H9 (cell line): ENCODE results near the gene PRKCB. TPM values are rescaled to one million over a fixed set of nuclear protein-coding genes. Genes with fewer than 3 reads are reported as not detected.

ENCODE experiments used
- DNase-seq: peaks from one replicate; pipeline ENCODE4 v3.0.0-alpha.2; 2017
- H2AFZ ChIP-seq: one replicate; pipeline ENCODE4 v1.6.1; 2013; ENCODE audit warnings: mild to moderate bottlenecking, low read length, control low read depth, moderate library complexity
- H2AK5ac ChIP-seq: 2 replicates; pipeline ENCODE4 v1.6.1; 2013; ENCODE audit warnings: low read length, control low read depth, mixed read lengths; ENCODE audit not compliant: insufficient read length
- H2BK120ac ChIP-seq: one replicate; pipeline ENCODE4 v1.6.1; 2013; ENCODE audit warnings: low read depth, mild to moderate bottlenecking, low read length, control low read depth, inconsistent platforms; ENCODE audit not compliant: poor library complexity, severe bottlenecking
- H2BK12ac ChIP-seq: 2 replicates; pipeline ENCODE4 v1.6.1; 2013; ENCODE audit warnings: low read length, control low read depth, mixed read lengths, low read depth; ENCODE audit not compliant: insufficient read length
- H2BK15ac ChIP-seq: 2 replicates; pipeline ENCODE4 v1.6.1; 2013; ENCODE audit warnings: low read depth, low read length, control low read depth
- H2BK20ac ChIP-seq: one replicate; pipeline ENCODE4 v1.6.1; 2013; ENCODE audit warnings: low read depth, mild to moderate bottlenecking, low read length, control low read depth, inconsistent platforms; ENCODE audit not compliant: poor library complexity, severe bottlenecking
- H2BK5ac ChIP-seq: 2 replicates; pipeline ENCODE4 v1.6.1; 2013; ENCODE audit warnings: low read length, control low read depth, mixed read lengths; ENCODE audit not compliant: insufficient read length
- H3K14ac ChIP-seq: 2 replicates; pipeline ENCODE4 v1.6.1; 2013; ENCODE audit warnings: low read length, control low read depth; ENCODE audit not compliant: insufficient read depth
- H3K18ac ChIP-seq: 2 replicates; pipeline ENCODE4 v1.6.1; 2013; ENCODE audit warnings: low read depth, mild to moderate bottlenecking, mixed read lengths, low read length, control low read depth; ENCODE audit not compliant: insufficient read length
- H3K23ac ChIP-seq: 2 replicates; pipeline ENCODE4 v1.6.1; 2013; ENCODE audit warnings: low read length, control low read depth, mixed read lengths, low read depth; ENCODE audit not compliant: insufficient read length
- H3K23me2 ChIP-seq: 2 replicates; pipeline ENCODE4 v1.6.1; 2013; ENCODE audit warnings: low read depth, mild to moderate bottlenecking, mixed read lengths, low read length, control low read depth; ENCODE audit not compliant: insufficient read length, poor library complexity, severe bottlenecking
- H3K27ac ChIP-seq: 2 replicates; pipeline ENCODE4 v1.5.1; 2013; ENCODE audit warnings: low read length, control low read depth, mixed read lengths, low read depth; ENCODE audit not compliant: insufficient read length
- H3K27me3 ChIP-seq: 2 replicates; pipeline ENCODE4 v1.6.1; 2013; ENCODE audit warnings: low read length, control low read depth, inconsistent platforms; ENCODE audit not compliant: insufficient read depth
- H3K4ac ChIP-seq: 2 replicates; pipeline ENCODE4 v1.6.1; 2013; ENCODE audit warnings: low read depth, mild to moderate bottlenecking, control low read depth, inconsistent platforms, low read length, moderate library complexity
- H3K4me1 ChIP-seq: 2 replicates; pipeline ENCODE4 v1.6.1; 2013; ENCODE audit warnings: low read length, control low read depth, inconsistent platforms; ENCODE audit not compliant: insufficient read depth
- H3K4me2 ChIP-seq: 2 replicates; pipeline ENCODE4 v1.6.1; 2013; ENCODE audit warnings: low read length, control low read depth, mixed read lengths; ENCODE audit not compliant: insufficient read length, insufficient read depth
- H3K56ac ChIP-seq: 2 replicates; pipeline ENCODE4 v1.6.1; 2013; ENCODE audit warnings: low read depth, mild to moderate bottlenecking, mixed read lengths, low read length, control low read depth; ENCODE audit not compliant: insufficient read length
- H3K79me1 ChIP-seq: 2 replicates; pipeline ENCODE4 v1.6.1; 2013; ENCODE audit warnings: low read depth, mild to moderate bottlenecking, moderate library complexity, low read length, control low read depth, inconsistent platforms; ENCODE audit not compliant: insufficient read depth, poor library complexity, severe bottlenecking
- H3K79me2 ChIP-seq: 2 replicates; pipeline ENCODE4 v1.6.1; 2013; ENCODE audit warnings: low read length, control low read depth, inconsistent platforms; ENCODE audit not compliant: insufficient read depth
- H3K9ac ChIP-seq: 2 replicates; pipeline ENCODE4 v1.6.1; 2013; ENCODE audit warnings: low read length, control low read depth, mixed read lengths; ENCODE audit not compliant: insufficient read length; ENCODE audit errors: extremely low read depth
- H3K9me3 ChIP-seq: one replicate; pipeline ENCODE4 v1.6.1; 2013; ENCODE audit warnings: low read depth, low read length, inconsistent platforms; ENCODE audit not compliant: control insufficient read depth
- H3T11ph ChIP-seq: one replicate; pipeline ENCODE4 v1.6.1; 2013; ENCODE audit warnings: mild to moderate bottlenecking, low read length, control low read depth, inconsistent platforms
- H4K20me1 ChIP-seq: one replicate; pipeline ENCODE4 v1.6.1; 2013; ENCODE audit not compliant: control insufficient read depth, insufficient read length, insufficient read depth
- H4K5ac ChIP-seq: 2 replicates; pipeline ENCODE4 v1.6.1; 2013; ENCODE audit warnings: low read depth, mild to moderate bottlenecking, mixed read lengths, low read length, control low read depth; ENCODE audit not compliant: insufficient read length
- H4K8ac ChIP-seq: replicated peaks from 2 replicates; pipeline ENCODE4 v1.6.1; 2013; ENCODE audit warnings: low read length, control low read depth, mixed read lengths, low read depth; ENCODE audit not compliant: insufficient read length
- H4K91ac ChIP-seq: 2 replicates; pipeline ENCODE4 v1.6.1; 2013; ENCODE audit warnings: low read depth, mild to moderate bottlenecking, moderate library complexity, mixed read lengths, low read length, control low read depth; ENCODE audit not compliant: insufficient read length
- H3K27ac Mint-ChIP-seq, 3 experiments: 2 replicates in 2 of 3; 3 replicates in 1 of 3; pipeline ENCODE4 v1.8.0; 2020 to 2021; ENCODE audit warnings: mixed read lengths in 3 of 3, mild to moderate bottlenecking in 1 of 3, moderate library complexity in 1 of 3
- H3K27me3 Mint-ChIP-seq: 2 replicates; pipeline ENCODE4 v1.8.0; 2021; ENCODE audit warnings: low read depth, mild to moderate bottlenecking, moderate library complexity, mixed read lengths
- H3K36me3 Mint-ChIP-seq, 3 experiments: 2 replicates in 2 of 3; 3 replicates in 1 of 3; pipeline ENCODE4 v1.8.0; 2020 to 2021; ENCODE audit warnings: low read depth in 3 of 3, mixed read lengths in 3 of 3; ENCODE audit not compliant: insufficient read depth in 1 of 3
- H3K4me1 Mint-ChIP-seq, 2 experiments: 2 replicates each; pipeline ENCODE4 v1.8.0; 2020; ENCODE audit warnings: mixed read lengths in 2 of 2
- H3K4me3 Mint-ChIP-seq, 2 experiments: 2 replicates in 1 of 2; 3 replicates in 1 of 2; pipeline ENCODE4 v1.8.0; 2020 to 2021; ENCODE audit warnings: mild to moderate bottlenecking in 2 of 2, mixed read lengths in 2 of 2, moderate library complexity in 1 of 2
- H3K9me3 Mint-ChIP-seq, 2 experiments: 2 replicates in 1 of 2; 3 replicates in 1 of 2; pipeline ENCODE4 v1.8.0; 2020; ENCODE audit warnings: mild to moderate bottlenecking in 2 of 2, mixed read lengths in 2 of 2, moderate library complexity in 1 of 2
- WGBS: extraction: QIAGEN DNeasy Blood & Tissue Kit; methylation state at CpG from one replicate; pipeline ENCODE4 v1.1.7; 2013; ENCODE audit warnings: missing lambda C conversion rate, low lambda C conversion rate, mixed read lengths; ENCODE audit not compliant: insufficient read length; ENCODE audit errors: extremely low coverage; 5-methylcytosine and 5-hydroxymethylcytosine counted together
- total RNA-seq: library from RNA; stranded (reverse); gene quantifications from 2 replicates; pipeline ENCODE4 v1.2.1, GENCODE V29; 2021
- TF ChIP-seq, protein P1 (sequence below): fragments of 200-600 bp; sonication (generic); conservative IDR thresholded peaks from 3 replicates; pipeline ENCODE4 v1.8.0; 2021; ENCODE audit warnings: antibody characterized with exemption, mild to moderate bottlenecking

Gene PRKCB
- total RNA-seq, 1 experiment from 2014 or later: 7.0 TPM

DNA sequence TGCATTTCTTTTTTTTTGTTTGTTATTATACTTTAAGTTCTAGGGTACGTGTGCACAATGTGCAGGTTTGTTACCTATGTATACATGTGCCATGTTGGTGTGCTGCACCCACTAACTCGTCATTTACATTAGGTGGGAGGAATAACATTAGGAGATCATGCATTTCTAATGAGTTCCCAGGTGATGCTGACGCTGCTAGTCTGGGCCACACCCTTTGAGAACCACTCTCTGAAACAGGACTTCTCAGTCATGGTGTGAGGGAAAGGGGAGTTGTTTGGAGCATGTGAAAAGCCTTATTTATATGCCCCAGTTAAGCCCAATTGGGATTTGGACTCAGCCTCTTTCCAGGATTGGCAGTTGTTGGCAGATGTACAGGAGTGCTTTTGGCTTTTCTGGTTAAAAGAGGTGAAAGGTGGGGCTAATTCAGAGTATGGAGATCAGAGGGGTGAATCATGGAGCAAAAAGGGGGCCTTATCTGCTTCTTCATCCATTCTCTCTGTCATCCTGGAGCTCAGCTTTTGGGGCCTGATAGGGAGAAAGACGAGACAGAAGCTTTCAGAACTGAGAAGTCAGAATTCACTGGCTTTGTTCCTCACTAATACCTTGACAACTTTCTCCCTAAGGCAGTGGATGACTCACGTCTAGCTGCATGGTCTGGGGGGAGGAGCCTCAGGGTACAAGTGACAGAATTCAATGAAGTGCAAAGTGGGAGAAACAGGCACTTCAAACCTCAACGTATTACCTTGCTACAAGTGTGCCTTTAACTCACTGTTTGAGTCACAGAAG is 240.3 kb downstream of the PRKCB start:
- Histone ChIP-seq H3K79me1 (no peaks in the 10 kb centered on the region), H2AK5ac (no peak overlapping the region), H2BK12ac (no peak overlapping the region), H3K79me2 (no peaks in the 10 kb centered on the region), H3K23me2 (no peaks in the 10 kb centered on the region), H4K5ac (no peak overlapping the region), H3K4me1 (no peaks in the 10 kb centered on the region), H2BK15ac (no peak overlapping the region), H3K23ac (no peak overlapping the region), H3T11ph (no peak overlapping the region), H4K91ac (no peak overlapping the region), H3K4me2 (no peak overlapping the region), H3K56ac (no peak overlapping the region), H3K14ac (no peak overlapping the region), H3K9me3 (no peaks in the 10 kb centered on the region), H4K20me1 (no peaks in the 10 kb centered on the region), H2BK20ac (no peak overlapping the region), H3K27ac (no peak overlapping the region), H3K18ac (no peak overlapping the region), H3K9ac (no peak overlapping the region), H3K27me3 (no peaks in the 10 kb centered on the region), H2BK120ac (no peak overlapping the region), H3K4ac (no peak overlapping the region), H2BK5ac (no peak overlapping the region), H2AFZ (no peak overlapping the region), H4K8ac (no peak overlapping the region)
- Mint-ChIP-seq H3K27ac (peak overlapping the region in 1 of 3 experiments; percentile 58; a peak in 3 of 7 replicates), H3K9me3 (no peaks in the 10 kb centered on the region), H3K36me3 (no peaks in the 10 kb centered on the region), H3K4me3 (no peak overlapping the region), H3K27me3 (no peaks in the 10 kb centered on the region; the same call in 1 of the 2 replicates), H3K4me1 (peaks cover 20 to 22% of the 10 kb centered on the region in 2 experiments)
- peak; percentile 41 for DNase-seq
- WGBS: no CpG with 5 or more reads among the region's 6 CpGs
- TF ChIP-seq, protein P1, sequence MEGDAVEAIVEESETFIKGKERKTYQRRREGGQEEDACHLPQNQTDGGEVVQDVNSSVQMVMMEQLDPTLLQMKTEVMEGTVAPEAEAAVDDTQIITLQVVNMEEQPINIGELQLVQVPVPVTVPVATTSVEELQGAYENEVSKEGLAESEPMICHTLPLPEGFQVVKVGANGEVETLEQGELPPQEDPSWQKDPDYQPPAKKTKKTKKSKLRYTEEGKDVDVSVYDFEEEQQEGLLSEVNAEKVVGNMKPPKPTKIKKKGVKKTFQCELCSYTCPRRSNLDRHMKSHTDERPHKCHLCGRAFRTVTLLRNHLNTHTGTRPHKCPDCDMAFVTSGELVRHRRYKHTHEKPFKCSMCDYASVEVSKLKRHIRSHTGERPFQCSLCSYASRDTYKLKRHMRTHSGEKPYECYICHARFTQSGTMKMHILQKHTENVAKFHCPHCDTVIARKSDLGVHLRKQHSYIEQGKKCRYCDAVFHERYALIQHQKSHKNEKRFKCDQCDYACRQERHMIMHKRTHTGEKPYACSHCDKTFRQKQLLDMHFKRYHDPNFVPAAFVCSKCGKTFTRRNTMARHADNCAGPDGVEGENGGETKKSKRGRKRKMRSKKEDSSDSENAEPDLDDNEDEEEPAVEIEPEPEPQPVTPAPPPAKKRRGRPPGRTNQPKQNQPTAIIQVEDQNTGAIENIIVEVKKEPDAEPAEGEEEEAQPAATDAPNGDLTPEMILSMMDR: no peak
